Measurements from ENCODE around the gene RPS5. TPM values are rescaled to one million over a fixed set of nuclear protein-coding genes. Genes with fewer than 3 reads are reported as not detected.

The RPS5 gene
- total RNA-seq, result 1,209 and 1,215 TPM in 2 replicates
- long read RNA-seq, transcript RPS5-201 (6 exons, 740 nt), result major isoform, 599 of 608 reads
- long read RNA-seq, partial matches to known transcripts, result 3 of 608 reads
- long read RNA-seq, other reads (novel, unspliced or antisense), result 5 of 608 reads

GRCh38 chr19:58386576-58387337 lies at the start of gene RPS5:
Gene RPS5 (plus strand): TSS chr19:58387269. CDS start chr19:58388138, 869 bp downstream.
- TF ChIP-seq CTCF (conservative IDR thresholded peaks at IDR 0.05), result no peak
- H3K9me3 Mint-ChIP-seq, result no peaks in the 10 kb centered on the region
- H3K27ac Mint-ChIP-seq (ENCODE audit: unreplicated experiment), result peak within 1 kb of the TSS; percentile 100
- DNase-seq (ENCODE audit: low read depth, low spot score), result peak; percentile 87
- peaks cover 4% of the 10 kb centered on the region for H3K27me3 Mint-ChIP-seq (ENCODE audit: low read depth)
- peak within 1 kb of the TSS; percentile 99 for H3K4me3 Mint-ChIP-seq
- H3K4me1 Mint-ChIP-seq, result peaks cover 36% of the 10 kb centered on the region
- H3K36me3 Mint-ChIP-seq (ENCODE audit: low read depth), result peaks cover 15% of the 10 kb centered on the region

GRCh38 chr19:58338336-58338735 lies 48.7 kb upstream of the RPS5 start:
- Mint-ChIP-seq H3K36me3 (ENCODE audit: low read depth) (peaks cover 27% of the 10 kb centered on the region), H3K27me3 (ENCODE audit: low read depth) (no peaks in the 10 kb centered on the region), H3K9me3 (no peaks in the 10 kb centered on the region), H3K4me1 (no peaks in the 10 kb centered on the region), H3K4me3 (no peak overlapping the region), H3K27ac (ENCODE audit: unreplicated experiment) (no peak overlapping the region)
- no peak for DNase-seq (ENCODE audit: low read depth, low spot score)
- TF ChIP-seq CTCF (conservative IDR thresholded peaks at IDR 0.05), result no peak

DNA sequence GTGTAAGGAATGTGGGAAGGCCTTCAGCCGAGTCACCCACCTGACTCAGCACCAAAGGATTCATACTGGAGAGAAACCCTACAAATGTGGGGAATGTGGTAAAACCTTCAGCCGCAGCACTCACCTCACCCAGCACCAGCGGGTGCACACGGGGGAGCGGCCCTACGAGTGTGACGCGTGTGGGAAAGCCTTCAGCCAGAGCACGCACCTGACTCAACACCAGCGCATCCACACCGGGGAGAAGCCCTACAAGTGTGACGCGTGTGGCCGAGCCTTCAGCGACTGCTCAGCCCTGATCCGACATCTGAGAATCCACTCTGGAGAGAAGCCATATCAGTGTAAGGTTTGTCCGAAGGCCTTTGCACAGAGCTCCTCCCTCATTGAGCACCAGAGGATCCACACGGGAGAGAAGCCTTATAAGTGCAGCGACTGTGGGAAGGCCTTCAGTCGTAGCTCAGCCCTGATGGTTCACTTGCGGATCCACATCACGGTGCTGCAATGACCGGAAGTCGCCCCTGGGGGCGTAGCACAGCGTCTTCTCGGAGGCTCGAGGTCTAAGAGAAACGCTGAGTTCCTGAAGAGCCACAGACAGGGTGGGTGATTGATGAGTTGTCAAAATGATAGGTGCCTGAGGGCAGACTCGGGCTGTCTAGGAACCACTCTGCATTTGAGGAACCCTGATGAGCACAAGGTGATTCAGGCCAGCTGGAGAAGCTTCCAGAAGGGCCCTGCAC lies 48.1 kb upstream of the RPS5 start:
- no peaks in the 10 kb centered on the region for H3K9me3 Mint-ChIP-seq
- peak; percentile 26 for DNase-seq (ENCODE audit: low read depth, low spot score)
- H3K27ac Mint-ChIP-seq (ENCODE audit: unreplicated experiment), result no peak overlapping the region
- no peak overlapping the region for H3K4me3 Mint-ChIP-seq
- peaks cover 27% of the 10 kb centered on the region for H3K36me3 Mint-ChIP-seq (ENCODE audit: low read depth)
- TF ChIP-seq CTCF (conservative IDR thresholded peaks at IDR 0.05), result peak; percentile 47
- no peaks in the 10 kb centered on the region for H3K27me3 Mint-ChIP-seq (ENCODE audit: low read depth)
- H3K4me1 Mint-ChIP-seq, result no peaks in the 10 kb centered on the region

DNA sequence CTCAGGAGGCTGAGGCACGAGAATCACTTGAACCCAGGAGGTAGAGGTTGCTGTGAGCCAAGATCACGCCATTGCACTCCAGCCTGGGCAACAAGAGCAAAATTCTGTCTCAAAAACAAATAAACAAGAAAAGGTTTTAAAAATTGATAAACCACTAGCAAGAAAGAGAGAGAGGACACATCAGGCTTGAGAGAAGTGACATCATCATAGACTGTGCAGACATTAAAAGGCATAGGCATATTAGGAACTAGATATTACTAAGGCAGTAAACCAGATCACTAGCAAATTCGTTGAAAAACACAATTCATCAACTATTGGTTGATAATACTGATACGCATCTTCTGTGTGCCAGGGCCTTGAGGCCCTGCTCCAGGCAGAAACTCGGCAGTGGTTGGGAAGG lies 41.5 kb upstream of the RPS5 start:
- peaks cover 9% of the 10 kb centered on the region for H3K36me3 Mint-ChIP-seq (ENCODE audit: low read depth)

More for the DNA sequence above, 41.5 kb upstream of the RPS5 start:
- no peak overlapping the region for H3K27ac Mint-ChIP-seq (ENCODE audit: unreplicated experiment)
- peak overlapping the region; percentile 91 for H3K4me3 Mint-ChIP-seq
- peaks cover 18% of the 10 kb centered on the region for H3K27me3 Mint-ChIP-seq (ENCODE audit: low read depth)
- peaks cover 23% of the 10 kb centered on the region for H3K4me1 Mint-ChIP-seq
- TF ChIP-seq CTCF (conservative IDR thresholded peaks at IDR 0.05), result no peak
- DNase-seq (ENCODE audit: low read depth, low spot score), result no peak
- H3K9me3 Mint-ChIP-seq, result no peaks in the 10 kb centered on the region

Measured in neural crest cell (in vitro differentiated cells).